GM21367 (cell line): Measurements from ENCODE around the gene TSPAN18.
A peak's percentile ranks its signal among the peaks of the same experiment; 100 is the strongest.

Experiments used
- ATAC-seq: cut with Tn5 transposase; IDR thresholded peaks from one replicate; pipeline ENCODE4 v1.9.1; 2021; ENCODE audit not compliant: unreplicated experiment

Gene TSPAN18

DNA sequence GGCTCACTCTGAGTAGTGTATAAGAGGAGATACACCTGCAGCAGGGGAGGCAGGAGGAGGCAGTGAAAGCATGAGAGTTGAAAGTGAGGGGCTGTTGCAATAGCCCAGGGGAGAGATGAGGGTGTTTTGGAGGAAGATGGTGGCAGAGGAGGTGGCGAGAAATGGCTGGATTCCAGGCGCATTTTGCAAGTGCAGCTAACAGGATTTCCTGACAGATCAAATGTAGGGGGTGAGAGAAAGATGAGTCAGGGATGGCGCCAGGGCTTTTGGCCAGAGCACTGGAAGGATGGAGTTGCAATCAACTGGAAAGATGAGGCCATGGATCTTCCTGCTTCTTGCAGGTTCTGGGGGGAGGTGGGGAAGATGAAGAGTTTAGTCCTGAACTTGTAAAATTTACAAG, 16.8 kb upstream of the TSPAN18 start:
- no peak for ATAC-seq

DNA sequence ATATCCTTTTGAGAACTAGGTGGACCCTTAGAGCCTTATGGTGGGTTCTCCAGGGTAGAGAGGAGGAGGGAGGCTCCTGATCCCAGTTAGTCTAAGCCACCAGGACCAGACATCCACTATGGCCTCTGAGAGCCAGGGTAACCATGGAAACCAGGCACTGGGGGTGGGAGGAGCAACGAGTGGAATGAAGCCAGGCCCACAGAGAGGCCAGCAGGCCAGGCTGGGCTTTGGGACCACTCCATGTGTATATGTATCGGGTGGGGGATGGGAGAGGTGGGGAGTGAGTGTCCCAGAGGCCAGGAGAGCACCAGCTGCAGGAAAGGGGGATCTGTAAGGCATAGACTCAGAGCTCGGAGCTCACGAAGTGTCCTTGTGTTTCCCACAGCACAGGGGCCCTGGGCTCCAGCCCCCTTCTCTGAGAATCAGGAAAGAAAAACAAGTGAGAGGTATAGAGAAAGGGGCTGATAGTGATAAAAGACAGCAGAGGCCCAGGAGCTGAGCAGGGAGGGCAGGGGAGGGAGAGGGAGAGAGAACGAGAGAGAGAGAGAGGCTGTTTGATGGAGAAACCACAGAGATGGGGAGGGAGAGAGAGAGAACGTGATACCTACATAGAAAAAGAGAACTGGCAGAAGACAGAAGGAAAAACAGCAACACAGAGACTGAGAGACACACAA, 15.5 kb upstream of the TSPAN18 start:
- ATAC-seq = no peak

DNA sequence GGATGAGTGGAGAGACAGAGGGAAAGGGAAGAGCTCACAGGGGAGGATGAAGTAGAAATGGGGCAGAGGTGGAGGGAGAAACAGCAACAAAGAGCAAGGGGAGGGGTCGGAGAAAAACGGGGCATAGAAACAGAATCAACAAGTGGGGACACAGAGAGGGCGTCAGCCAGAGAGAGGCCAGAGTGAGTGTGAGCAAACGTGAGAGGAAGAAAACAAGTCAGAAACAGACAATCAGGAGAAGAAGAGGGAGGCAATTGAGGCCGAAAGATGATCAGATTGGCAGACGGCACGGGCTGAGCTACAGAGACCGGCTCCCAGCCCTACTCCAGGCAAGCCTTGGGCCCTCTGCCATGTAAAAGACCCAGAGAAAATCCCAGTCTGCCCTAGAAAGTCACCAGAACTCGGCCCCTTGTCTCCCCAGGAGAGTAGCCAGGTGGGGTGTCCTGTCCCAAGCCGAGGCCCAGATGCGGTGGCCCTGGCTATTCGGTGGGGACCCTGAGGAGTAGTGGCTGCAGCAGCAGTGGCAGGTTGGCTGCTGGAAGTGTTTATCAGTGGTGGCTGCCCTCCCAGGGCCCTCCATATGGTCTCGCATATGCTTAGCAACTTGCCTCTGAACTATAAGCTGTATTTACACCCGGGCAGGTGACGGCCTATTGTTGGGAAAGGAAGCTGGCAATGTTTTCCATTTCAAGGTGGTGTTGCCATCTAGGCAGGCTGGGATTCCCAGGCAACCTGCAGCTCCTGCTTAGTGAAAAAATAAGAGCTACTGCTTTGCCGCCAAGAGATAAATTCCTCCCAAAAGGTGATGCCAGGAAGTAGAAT, 14.8 kb upstream of the TSPAN18 start:
- no peak for ATAC-seq

DNA sequence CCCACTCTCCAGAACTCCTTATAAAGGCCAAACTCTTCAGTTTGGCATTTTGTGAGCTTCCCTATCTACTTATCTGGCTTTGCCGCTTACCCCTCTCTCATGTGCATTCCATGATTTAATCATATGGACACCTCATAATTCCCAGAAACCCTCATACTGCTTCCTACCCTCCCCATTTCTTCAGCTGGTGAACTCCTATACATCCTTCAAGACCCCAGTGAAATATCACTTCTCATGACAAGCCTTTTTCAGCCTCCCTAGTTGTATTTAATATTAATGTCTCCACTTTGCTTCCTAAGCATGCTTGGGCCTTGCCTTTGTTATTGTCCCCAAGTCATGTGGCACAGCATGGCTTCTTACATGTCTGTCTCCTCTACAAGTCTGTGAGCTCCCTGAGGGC, 13.7 kb upstream of the TSPAN18 start:
- ATAC-seq = no peak

DNA sequence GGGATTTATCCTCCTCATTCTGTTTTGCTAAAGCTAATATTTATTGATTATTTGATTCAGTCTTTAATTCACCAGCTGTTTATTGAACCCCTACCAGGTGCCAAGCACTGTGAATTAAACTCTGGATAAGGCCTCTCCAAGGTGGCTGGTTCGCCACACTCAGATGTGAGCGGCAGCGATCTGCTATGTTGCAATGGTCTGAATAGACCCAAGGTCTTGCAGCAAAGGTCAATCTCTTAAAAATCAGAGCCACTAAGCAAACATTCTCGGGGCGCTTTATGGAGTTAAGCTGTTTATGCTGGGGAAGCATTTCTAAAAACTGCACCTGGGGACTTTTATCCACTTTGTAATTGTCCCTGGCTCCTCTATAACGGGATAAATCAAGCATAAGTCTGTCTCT, 10.5 kb upstream of the TSPAN18 start:
- ATAC-seq = no peak

DNA sequence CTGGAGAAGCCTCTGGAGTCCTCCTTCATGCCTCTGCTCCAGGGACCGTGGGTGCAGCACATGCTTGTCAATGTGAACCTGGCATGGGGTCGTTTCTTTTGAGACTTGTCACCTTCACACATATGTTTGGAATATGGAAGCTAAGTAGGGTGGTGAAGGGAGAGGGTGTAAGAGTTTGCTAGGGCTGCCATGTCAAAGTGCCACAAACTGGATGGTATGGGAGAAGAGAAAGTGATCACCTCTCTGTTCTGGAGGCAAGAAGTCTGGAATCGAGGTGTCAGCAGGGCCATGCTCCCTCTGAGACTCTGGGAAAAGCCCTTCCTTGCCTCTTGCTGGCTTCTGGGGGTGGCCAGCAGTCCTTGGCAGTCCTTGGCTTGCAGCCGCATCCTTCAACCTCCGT, 8.7 kb upstream of the TSPAN18 start:
- ATAC-seq = no peak

DNA sequence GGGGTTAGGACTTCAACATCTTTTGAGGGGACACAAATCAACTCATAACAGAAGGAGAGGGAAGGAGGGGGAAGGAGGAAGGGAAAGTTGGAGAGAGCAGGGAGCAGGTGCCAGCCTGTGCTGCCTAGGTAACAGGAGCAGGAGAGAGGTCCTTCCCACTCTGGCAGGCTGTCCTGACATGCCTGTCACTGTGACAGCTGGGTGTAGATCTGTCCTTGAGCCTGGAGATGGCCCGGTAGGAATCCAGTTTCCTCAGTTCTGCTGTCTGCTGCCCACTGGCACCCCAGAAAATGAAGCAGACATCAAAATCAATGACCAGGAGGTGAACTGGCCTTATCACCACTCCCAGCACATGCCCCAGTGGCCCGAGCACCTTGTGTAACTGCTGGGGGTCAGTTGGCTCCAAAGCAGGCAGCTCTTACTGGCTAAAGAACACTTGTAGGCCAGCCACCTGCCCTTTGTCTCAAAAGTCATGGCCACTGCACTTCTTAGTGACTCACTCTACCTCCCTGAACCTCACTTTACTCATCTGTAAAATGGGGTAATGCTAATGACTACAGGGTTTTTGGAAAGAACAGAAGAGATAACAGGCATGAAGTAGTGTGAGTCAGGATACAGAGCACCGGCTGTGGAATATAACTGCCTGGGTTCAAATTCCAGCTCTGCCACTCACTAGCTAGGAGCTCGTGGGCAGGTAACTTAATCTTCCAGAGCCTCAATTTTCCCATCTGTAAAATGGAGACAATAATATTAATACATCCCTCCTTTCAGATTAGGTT, 8.0 kb upstream of the TSPAN18 start:
- ATAC-seq = no peak

DNA sequence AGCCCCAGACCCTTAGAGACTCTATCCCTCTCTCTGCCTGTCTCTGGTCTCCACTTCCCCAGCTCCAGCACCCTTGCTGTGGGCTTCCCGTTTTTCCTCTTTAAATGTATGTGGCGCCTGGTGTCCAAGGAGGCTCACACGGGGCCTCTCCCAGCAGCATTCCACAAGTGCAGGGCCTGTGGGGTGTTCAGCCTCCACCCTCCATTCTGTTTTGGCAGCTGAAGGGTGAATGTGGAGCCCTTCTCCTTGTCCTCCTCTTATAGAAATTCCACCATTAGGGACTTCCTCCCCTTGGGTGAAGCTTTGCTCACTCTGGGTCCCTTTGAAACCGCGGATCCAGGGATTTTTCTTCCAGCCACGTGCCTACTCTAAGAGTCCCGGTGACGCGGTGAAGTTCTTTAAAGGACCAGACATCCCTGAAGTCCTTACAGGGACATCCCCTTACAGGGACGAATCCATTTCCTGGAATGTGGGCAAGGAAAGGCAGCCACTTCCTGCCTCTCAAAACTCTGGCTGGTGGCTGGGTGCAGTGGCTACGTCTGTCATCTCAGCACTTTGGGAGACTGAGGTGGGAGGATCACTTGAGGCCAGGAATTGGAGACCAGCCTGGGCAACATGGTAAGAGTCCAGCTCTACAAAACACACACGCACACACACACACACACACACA, 1.6 kb upstream of the TSPAN18 start:
- ATAC-seq = no peak

DNA sequence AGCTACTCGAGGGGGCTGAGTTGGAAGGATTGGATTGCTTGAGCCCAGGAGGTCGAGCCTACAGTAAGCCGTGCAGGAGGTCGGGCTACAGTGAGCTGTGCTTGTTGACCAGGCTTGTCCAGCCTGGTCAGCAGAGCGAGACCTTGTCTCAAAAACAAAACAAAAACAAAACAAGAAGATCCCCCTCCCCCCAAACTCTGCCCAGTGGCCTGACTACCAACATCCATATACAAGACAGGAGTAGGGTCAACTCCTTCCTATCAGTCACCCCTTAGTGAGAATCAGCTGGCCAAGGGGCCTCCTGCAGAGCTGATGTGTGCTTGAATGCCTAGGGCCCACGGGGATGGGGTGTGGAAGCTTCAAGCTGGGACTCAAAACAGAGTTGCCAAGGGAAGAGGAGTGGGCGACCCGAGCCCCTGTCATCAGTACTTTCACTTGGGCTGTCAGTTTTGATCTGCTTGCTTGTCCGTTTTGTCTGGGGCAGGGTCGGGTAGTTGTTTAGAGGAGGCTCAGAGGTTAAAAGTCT, 942 bp upstream of the TSPAN18 start:
- no peak for ATAC-seq

DNA sequence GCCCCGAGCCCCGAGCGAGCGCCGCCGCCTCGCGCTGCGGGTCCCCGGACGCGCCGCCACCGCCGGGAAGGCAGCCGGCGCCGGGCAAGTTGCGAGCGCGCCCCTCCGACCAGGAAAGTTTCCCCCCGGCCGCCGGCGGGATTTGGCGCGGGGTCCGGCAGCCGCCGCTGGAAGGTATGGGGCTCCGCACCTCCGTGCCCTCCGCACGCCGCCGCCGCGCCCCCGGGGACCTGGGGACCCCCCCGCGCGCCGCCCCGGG, 281 bp downstream of the TSPAN18 start:
- no peak for ATAC-seq

DNA sequence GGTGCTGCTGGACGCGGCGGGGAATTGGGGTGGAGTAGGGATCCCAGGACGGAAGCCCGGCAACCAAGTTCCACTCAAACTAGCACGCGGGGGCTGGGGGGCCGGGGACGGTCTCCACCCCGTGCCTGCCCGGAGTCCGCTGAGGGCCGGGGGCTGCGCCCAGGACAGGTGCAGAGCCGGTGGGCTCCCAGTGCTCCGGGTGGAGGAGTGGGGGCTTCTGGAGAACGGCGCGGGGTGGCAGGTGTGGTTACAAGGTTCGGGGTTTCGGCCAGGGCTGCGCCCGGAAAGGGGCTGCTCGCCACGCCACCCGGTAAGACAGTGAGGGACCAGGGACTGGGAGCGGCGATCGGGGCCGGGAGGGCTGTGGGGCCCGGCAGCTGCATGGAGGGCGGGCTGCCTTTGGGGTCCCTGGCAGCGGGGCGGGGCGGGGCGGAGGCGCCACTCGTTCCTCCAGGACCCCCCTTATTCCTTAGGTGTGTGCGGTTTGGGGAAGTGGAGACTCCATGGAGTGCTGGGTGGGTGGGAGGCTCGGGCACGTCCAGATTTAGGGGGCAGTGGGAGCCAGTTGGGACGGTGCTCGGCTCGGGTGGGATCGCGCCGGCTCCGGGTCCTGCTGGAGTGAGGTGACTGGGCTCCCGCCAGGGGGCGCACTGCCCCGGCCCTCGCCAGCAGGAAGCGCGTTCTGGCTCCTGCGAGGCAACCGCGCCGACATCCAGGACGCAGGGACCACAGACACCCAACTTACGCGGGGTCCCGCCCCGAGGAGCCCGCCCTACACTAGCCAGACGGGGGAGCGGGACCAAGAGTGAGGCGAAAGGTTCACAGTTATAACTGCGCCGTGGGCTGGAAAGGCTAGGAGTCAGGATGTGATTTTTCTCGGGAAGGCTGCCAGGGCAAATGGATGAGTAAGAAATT, 868 bp downstream of the TSPAN18 start:
- ATAC-seq = peak; percentile 64

DNA sequence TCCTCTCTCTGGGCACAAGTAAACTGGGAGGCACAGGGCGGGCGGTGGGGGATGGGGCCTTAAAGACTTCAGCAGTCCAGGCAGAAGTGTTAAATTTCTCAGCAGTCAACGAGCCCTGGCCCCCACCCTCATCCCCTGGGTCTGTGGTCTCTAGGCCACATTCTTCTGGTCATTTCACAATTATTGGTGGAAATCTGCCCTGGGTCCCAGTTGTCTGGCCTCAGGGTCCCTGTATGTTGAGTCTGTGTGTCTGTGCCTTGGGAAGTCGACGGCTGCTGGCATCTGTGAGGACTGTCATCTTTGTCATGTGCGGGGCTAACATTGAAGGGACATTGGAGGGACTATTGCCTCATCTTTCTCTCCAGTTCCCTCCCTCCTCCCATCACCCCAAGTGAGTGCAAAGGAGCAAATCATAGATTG, 1.7 kb downstream of the TSPAN18 start:
- ATAC-seq = no peak

DNA sequence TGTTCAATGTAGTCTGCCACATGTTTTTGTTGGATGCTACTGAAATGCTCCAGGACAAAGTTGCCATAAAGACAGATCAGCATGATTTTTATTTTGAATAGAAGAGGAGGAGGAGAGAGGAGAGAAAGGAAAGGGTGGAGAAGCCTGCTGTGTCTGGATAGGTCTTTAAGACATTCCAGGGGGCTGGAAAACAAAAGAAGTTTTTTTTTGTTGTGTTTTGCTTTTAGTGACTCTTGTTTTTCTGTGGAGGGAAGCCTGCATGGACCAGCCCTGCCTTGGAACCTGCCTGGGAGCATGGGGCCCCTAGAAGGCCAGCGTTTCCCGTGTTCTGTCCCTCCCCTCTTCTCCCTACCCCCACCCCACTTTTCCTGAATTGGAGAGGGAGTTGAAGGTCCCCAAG, 2.3 kb downstream of the TSPAN18 start:
- ATAC-seq = no peak

DNA sequence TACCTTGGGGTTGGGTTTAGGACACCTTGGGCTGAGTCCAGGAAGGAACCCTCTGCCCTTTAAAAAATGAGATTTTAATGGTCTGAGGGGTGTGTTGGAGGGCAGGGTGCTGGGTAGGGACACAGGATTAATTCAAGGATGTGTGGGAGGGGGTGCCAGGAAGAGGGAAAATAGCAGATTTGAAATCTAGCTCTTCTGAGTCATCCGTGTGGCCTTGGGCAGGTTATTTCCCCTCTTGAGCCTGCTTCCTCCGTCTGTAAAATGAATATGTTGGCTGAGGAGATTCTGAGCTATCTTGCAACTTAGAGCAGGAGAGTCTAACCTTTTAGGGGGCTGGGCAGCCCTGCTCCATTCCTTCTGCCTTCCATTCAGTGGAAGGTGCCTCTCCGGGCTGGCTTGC, 3.0 kb downstream of the TSPAN18 start:
- no peak for ATAC-seq

DNA sequence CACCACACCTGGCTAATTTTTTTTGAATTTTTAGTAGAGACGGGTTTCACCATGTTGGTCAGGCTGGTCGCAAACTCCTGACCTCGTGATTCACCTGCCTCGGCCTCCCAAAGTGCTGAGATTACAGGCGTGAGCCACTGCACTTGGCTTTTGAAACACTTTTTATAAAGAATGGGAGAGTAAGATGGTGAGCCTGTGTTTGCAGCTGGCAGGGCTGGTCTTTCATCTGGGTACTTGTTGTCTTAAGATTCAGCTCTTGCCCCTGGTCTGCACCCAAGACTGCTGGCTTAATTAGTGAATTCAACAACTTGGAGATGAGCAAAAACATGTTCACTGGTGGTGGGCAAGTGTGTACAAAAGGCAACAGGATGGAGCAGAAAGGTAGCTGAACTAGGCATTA, 4.0 kb downstream of the TSPAN18 start:
- ATAC-seq = no peak

DNA sequence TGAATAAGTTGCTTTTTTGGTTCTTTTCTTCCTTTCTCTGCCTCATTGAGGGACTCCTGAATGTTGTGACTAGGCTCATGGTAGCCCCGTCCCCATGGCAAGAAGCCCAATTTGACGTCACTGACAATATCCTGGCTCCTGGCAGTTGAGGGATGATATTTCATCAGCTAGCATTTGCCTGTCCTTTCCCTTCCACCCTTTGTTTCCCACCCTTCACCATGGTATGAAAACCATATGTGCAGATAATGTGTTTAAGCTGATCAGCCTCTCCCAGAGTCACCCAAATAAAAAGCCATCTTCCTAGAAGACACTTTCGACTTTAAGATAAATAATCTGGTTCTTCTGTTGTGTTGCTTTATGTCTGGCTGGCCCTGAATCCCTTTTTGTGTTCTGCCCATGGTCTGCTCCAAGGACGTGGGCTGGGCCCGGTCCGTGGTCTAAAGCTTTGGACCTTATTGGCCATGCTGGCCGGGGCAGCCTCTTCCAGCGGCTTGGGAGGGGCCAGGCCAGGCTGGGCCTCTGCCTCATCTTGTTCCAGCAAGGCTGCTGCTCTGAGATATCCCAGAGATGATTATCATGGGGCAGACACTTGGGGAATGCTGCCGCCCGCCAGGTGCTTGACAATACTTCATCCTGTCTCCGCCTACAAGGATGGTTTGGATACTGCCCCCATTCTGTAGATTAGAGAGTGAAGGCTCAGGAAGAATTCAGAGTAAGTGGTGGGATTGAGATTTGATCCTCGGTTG, 5.1 kb downstream of the TSPAN18 start:
- no peak for ATAC-seq

DNA sequence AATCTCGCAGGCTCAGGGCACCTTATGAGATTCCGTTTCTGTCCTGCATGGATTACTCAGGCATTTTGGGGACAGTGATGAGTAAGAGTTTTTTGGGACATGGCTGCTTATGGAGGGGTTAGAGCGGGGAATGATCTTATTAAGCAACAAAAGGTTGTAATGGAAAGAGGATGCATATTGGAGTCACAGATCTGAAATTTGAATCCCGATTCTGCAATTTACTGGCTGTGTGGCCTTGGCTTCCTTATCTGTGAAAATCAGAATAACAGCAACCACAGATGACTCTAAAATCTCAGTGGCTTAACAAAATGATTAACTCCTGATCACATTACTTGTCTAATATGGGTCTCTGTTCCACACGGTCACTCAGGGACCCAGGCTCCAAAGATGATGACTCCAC, 5.8 kb downstream of the TSPAN18 start:
- no peak for ATAC-seq

DNA sequence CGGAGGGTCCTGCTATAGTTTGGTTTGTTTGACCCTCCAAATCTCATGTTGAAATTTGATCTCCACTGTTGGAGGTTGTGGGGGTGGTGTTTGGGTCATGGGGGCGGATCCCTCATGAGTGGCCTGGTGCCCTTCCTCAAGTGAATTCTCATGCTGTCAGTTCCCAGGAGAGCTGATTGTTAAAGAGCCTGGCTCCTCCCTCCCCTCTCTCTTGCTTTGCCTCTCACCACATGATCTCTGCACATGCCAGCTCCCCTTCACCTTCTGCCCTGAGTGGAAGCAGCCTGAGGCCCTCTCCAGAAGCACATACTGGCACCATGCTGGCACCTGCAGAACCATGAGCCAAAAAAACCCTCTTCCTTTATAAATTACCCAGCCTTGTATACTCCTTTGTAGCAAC, 7.1 kb downstream of the TSPAN18 start:
- no peak for ATAC-seq

DNA sequence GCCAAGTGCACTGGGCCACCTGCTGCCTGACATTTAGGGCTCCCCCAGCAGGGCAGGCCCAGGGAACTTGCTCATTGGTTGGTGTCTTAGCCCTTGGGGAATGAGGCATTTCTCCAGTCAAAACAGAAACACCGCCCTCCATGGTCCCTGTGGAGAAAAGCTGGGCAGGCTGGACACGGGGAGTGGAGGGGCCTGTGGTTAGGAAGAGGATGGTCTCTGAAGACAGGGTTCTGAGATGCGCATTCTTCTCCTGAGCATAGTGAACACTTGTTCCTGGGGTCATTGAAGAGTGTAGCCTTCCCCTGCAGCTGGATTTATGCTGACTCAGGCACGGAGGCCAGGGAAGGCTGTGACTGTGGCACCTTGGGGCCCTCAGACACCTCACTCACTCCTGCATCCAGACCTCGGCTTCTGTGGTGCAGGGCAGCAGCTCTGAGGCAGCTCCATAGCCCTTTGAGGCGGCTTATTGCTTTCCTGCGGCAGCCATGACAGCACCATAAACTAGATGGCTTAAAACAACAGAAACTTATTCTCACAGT, 8.2 kb downstream of the TSPAN18 start:
- no peak for ATAC-seq
